ENCODE results near the gene CALN1.
"Not testable (repeated sequence)": the region's sequence is repeated elsewhere in the genome, so short reads cannot be mapped to it uniquely, and the experiment has no call there.

The CALN1 gene

GRCh38 chr7:72097226-72097625 lies 314.9 kb downstream of the CALN1 start:
- no peak for DNase-seq (ENCODE audit: low read depth)

GRCh38 chr7:72092769-72093168 lies 319.4 kb downstream of the CALN1 start:
- DNase-seq (ENCODE audit: low read depth), result no peak

DNA sequence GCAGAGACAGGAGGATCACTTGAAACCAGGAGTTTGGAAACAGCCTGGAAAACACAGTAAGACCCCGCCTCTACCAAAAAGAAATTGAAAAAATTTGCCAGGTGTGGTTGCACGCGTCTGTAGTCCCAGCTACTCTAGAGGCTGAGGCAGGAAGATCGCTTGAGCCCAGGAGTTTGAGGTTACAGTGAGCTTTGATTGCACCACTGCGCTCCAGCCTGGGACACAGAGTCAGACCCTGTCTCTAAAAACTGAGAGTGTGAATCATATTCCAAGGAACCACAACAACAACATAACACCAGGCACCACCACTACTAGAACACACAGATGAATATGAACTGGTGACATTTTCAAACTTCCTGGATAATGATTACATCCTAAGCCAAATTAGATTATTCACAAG lies 324.2 kb downstream of the CALN1 start:
- DNase-seq (ENCODE audit: low read depth), result no peak

DNA sequence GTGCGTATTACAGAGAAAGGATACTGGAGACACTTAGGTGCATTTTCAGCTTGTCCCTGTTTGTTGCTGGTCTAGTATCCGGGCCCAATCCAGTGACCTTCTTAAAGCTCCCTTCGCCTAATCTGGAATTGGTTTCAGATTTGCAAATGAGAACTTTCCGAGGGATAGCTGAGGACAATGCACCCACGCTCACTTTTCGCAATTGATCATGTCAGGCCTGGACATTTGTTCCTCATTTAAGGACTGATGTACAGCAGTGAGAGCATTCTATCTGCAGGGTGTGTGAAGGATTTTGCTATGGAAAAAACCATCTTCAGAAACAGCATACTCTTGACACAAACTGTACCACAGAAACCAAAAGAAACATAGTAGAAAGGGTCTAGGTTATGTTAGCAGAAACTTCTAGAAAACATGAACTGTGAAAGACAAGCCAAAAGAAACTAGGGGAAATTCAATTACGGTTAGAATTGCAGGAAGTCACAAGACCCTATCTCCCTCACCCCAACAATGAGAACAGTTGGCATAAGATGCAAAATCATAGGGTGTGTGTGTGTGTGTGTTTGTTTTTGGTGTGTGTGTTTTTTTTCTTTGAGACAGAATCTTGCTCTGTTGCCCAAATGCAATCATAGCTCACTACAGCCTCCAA lies 331.1 kb downstream of the CALN1 start:
- DNase-seq (ENCODE audit: low read depth), result no peak

DNA sequence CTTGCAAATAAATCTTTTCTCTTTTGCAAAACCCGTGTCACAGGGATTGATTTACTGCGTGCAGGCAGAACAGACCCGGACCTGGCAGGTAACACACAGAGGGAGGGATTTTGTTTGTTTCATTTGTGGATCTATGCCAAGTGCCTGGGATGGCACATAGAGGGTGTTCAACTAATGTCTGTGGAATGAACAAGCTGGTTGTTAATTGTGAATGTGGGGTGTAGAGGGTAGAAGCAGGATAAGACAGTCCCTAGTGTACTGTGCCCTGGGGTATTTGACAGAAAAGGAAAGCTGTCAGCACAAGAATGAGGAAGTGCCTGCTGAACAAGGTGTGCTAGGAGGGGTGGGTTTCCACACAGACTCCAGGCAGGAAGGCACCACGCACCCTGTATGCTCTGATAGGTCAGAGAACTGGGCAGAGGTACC lies 331.8 kb downstream of the CALN1 start:
- DNase-seq (ENCODE audit: low read depth), result no peak

DNA sequence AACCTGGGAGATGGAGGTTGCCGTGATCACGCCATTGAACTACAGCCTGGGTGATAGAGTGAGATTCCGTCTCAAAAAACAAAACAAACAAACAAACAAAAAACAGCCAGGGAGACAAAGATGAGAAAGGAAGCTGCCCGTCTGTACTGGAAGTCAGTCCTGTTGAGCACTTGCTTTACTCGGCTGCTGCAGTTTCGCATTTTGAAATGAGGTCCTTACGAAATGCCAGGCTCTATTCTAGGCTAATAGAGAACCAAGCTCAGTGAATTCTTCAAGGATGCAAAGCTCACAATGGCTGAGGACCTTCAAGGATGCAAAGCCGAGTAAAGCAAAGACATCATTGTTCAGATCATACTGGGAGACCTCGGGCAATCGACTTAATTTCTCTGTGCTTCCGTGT lies 333.3 kb downstream of the CALN1 start:
- DNase-seq (ENCODE audit: low read depth), result no peak

DNA sequence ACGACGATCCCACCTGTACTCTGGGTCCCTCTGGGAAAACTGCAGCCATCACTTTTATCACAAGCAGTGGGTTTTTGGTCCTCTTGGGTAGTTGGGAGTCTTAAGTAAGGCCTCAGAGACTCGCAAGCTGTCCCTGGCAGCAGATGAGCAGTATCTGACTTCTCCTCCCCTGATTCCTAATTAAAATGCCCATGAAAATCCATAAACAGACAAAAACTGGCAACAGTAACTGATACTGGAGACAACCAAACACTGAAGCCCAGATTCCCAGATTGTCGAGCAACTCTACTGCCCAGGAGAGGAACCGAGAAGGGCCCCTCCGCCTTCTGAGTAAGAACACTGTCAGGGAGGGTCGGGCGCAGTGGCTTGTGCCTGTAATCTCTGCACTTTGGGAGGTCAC lies 333.8 kb downstream of the CALN1 start:
- DNase-seq (ENCODE audit: low read depth), result no peak

DNA sequence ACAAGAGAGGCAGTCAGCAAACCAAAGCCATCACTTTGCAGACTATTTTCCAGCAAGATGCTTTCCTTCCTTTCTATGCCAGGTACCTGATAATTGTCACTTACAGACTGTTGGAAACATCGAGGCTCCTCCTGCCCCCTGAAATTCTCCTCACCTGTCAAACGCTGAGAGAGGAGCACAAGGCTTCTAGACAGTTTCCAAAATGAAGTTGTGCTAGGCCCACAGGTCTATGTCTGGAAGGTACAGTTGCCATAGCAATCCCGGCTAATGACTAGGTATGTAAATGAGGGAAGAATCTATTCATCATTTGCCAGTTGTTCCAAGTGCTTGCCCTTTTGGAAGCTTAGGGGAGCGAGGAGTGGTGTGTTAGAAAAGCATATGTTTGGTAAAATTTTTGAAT lies 334.4 kb downstream of the CALN1 start:
- no peak for DNase-seq (ENCODE audit: low read depth)

DNA sequence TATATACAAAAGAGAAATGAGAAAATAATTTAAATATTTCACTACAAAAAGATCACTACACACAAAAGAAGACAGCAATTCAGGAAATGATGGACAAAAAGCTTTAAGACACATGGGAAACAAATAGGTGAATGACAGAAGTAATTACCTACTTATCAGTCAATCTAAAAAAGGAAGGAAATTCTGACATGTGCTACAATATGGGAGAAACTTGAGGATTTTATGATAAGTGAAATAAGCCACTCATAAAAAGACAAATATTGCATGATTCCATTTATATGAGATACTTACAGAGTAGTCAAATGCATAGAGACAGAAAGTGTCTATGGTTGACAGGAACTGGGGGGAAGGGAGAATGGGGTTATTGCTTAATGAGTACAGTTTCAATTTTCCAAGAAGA lies 339.2 kb downstream of the CALN1 start:
- DNase-seq (ENCODE audit: low read depth), result no peak

- DNase-seq (ENCODE audit: low read depth), result no peak
Observed at GRCh38 chr7:72069263-72069662, 342.9 kb downstream of the CALN1 start.

GRCh38 chr7:72065764-72066163 lies 346.4 kb downstream of the CALN1 start:
- not testable (repeated sequence) for DNase-seq (ENCODE audit: low read depth)

- DNase-seq (ENCODE audit: low read depth), result no peak
Observed at GRCh38 chr7:72064916-72065315, 347.2 kb downstream of the CALN1 start.

DNA sequence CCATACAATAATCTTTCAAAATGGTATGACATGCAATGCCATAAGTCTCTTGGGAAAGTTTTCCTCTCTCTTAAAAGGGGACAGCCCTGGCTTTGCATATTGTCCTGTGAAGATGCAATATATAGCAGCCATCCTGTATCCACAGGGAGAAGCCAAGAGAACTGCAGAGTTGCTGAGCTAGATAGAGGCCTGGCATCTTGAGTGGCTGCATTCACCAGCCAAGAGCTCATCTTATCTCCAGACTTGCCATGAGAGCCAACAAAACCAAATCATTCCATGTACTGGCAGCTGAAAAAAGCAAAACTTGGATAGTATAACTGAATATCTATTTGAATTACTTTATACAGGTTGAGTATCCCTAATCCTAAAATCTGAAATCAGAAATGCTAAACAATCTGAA lies 348.8 kb downstream of the CALN1 start:
- no peak for DNase-seq (ENCODE audit: low read depth)

- no peak for DNase-seq (ENCODE audit: low read depth)
Observed at GRCh38 chr7:72062666-72063065, 349.5 kb downstream of the CALN1 start.

DNA sequence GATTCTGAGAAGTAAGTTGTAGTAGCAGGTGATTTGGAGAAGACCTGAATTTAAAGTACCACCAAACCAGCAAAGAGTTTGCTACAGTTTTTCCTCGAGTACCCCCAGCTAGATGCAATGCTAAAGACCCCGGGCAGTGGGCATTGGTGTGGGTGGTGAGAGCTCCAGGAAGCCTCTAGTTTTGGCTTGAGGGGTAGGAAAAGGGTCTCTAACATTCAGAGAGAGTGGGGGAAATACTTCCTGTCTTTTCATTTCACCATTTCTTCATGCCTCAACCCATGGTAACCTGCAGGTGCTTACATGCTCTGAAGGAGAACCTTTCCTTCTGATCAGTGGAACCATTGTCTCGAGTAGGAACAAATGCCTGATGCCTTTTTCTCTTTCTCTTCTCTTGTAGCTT lies 352.2 kb downstream of the CALN1 start:
- DNase-seq (ENCODE audit: low read depth), result no peak

GRCh38 chr7:72058579-72058978 lies 353.6 kb downstream of the CALN1 start:
- DNase-seq (ENCODE audit: low read depth), result no peak

DNA sequence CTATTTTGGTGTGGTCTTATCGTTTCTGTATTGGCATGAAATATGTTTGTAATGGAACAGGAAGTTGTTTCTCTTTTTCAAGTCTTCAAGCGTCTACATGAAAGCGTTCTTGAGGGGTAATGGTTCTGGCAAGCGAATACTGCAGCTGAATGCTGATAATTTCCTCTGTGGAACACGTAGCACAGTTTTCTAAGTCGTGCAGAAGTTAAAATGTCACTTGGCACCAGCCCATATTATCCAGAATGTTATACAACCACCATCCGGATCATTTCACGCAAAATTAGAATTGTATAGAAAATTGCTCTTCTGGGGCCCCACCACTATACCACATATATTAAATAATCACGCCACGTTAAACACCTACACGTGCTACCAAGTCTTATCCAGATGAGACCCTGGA lies 354.3 kb downstream of the CALN1 start:
- DNase-seq (ENCODE audit: low read depth), result no peak

DNA sequence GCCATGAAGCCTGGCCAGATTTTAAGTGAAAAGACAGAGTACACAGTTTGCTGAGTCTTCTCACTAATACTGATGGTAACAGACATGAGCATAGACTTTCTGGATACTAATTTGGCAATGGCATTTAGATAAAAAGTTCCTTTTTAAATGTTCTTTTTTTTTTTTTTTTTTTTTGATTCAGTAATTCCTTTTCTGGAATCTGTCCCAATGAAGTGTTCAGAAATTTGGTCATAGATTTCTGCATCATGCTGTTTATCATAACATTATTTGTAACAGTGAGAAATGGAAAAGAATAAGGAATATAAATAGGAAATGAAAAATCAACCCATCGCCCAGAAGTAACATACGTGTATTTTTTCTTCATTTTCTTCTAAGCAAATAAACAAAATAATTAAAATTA lies 354.9 kb downstream of the CALN1 start:
- no peak for DNase-seq (ENCODE audit: low read depth)

DNA sequence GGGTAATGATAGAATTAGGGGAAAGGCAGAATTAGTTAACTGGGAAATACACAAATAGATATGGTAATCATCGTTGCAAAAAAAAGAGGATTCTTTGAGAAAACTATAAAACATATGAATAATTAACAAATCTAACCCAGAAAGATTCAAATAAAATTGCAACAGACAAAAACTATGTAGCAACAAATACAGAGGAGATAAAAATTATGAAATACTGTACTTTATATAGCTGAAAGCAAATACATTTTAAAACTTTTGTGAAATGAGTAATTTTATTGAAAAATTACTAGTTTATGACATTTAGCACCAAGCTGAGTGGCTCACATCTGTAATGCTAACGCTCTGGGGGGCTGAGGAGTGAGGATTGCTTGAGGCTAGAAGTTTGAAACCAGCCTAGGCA lies 356.7 kb downstream of the CALN1 start:
- DNase-seq (ENCODE audit: low read depth), result no peak

DNA sequence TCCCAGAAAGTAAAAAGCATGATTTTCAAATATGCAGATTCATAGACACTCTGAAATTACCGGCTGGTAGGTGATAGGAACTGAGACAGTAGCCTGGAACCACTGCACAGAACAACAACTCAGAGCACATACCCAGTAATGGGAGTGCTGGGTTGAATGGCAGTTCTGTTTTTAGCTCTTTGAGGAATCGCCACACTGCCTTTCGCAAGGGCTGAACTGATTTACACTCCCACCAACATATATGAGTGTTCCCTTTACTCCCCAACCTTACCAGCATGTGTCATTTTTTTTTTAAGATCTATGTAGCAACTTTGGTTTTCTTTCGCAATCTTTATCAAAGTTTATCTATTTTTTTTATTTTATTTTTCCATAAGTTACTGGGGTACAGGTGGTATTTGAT lies 358.8 kb downstream of the CALN1 start:
- no peak for DNase-seq (ENCODE audit: low read depth)

GRCh38 chr7:72048420-72048819 lies 363.7 kb downstream of the CALN1 start:
- DNase-seq (ENCODE audit: low read depth), result no peak

- DNase-seq (ENCODE audit: low read depth), result no peak
Observed at GRCh38 chr7:72042855-72043254, 369.3 kb downstream of the CALN1 start.

- no peak for DNase-seq (ENCODE audit: low read depth)
Observed at GRCh38 chr7:72040641-72041040, 371.5 kb downstream of the CALN1 start.

- no peak for DNase-seq (ENCODE audit: low read depth)
Observed at GRCh38 chr7:72039460-72039859, 372.7 kb downstream of the CALN1 start.
